Hepatocyte (in vitro differentiated cells): ENCODE data around the gene ASPHD2. TPM values are rescaled to one million over a fixed set of nuclear protein-coding genes. Genes with fewer than 3 reads are reported as not detected.
"Not testable (repeated sequence)": the region's sequence is repeated elsewhere in the genome, so short reads cannot be mapped to it uniquely, and the experiment has no call there.

Experiments used
- DNase-seq: peaks from one replicate; pipeline ENCODE4 v3.0.0-alpha.2; 2016; ENCODE audit warnings: low spot score
- H2AFZ ChIP-seq: fragments of 200-600 bp; sonication (generic); 2 replicates; pipeline ENCODE4 v1.6.0; 2016; ENCODE audit warnings: antibody characterized with exemption, mild to moderate bottlenecking
- H3K27ac ChIP-seq: fragments of 200-600 bp; sonication (generic); 2 replicates; pipeline ENCODE4 v1.5.1; 2016; ENCODE audit warnings: mild to moderate bottlenecking
- H3K27me3 ChIP-seq: fragments of 200-600 bp; sonication (generic); 2 replicates; pipeline ENCODE4 v1.6.1; 2016
- H3K36me3 ChIP-seq: fragments of 200-600 bp; sonication (generic); replicated peaks from 2 replicates; pipeline ENCODE4 v1.5.1; 2016; ENCODE audit warnings: low read depth; ENCODE audit not compliant: insufficient read depth
- H3K4me1 ChIP-seq: fragments of 200-600 bp; sonication (generic); 2 replicates; pipeline ENCODE4 v1.5.1; 2016; ENCODE audit warnings: mild to moderate bottlenecking, moderate library complexity; ENCODE audit not compliant: insufficient read depth
- H3K4me2 ChIP-seq: fragments of 200-600 bp; sonication (generic); 2 replicates; pipeline ENCODE4 v1.6.0; 2016
- H3K4me3 ChIP-seq: fragments of 200-600 bp; sonication (generic); 2 replicates; pipeline ENCODE4 v1.5.1; 2016; ENCODE audit warnings: mild to moderate bottlenecking
- H3K79me2 ChIP-seq: fragments of 200-600 bp; sonication (generic); 2 replicates; pipeline ENCODE4 v1.6.0; 2017; ENCODE audit warnings: mild to moderate bottlenecking
- H3K9me2 ChIP-seq: fragments of 200-600 bp; sonication (generic); replicated peaks from 2 replicates; pipeline ENCODE4 v1.6.0; 2017; ENCODE audit warnings: mild to moderate bottlenecking; ENCODE audit not compliant: insufficient read depth
- H3K9me3 ChIP-seq: fragments of 200-600 bp; sonication (generic); 2 replicates; pipeline ENCODE4 v1.5.1; 2016; ENCODE audit warnings: low read depth, mild to moderate bottlenecking
- H4K20me1 ChIP-seq: fragments of 200-600 bp; sonication (generic); 2 replicates; pipeline ENCODE4 v1.6.0; 2016; ENCODE audit warnings: mild to moderate bottlenecking; ENCODE audit not compliant: insufficient read depth, poor library complexity, severe bottlenecking
- CTCF ChIP-seq: fragments of 200-600 bp; sonication (generic); IDR thresholded peaks from 2 replicates; pipeline ENCODE4 v1.5.1; 2016; ENCODE audit warnings: antibody characterized with exemption, mild to moderate bottlenecking; ENCODE audit not compliant: poor library complexity
- EZH2 ChIP-seq: fragments of 200-600 bp; sonication (generic); IDR thresholded peaks from 2 replicates; pipeline ENCODE4 v1.6.1; 2016; ENCODE audit warnings: antibody characterized with exemption, mild to moderate bottlenecking, borderline replicate concordance
- EZH2phosphoT487 ChIP-seq: fragments of 200-600 bp; sonication (generic); IDR thresholded peaks from one replicate; pipeline ENCODE4 v1.6.1; 2018; ENCODE audit warnings: antibody characterized with exemption, mild to moderate bottlenecking, low read depth, moderate library complexity; ENCODE audit not compliant: unreplicated experiment, severe bottlenecking
- WGBS: methylation state at CpG from one replicate; pipeline ENCODE4 v1.1.6; 2016; ENCODE audit warnings: low lambda C conversion rate; ENCODE audit errors: missing lambda C conversion rate; 5-methylcytosine and 5-hydroxymethylcytosine counted together
- polyA plus RNA-seq: library from polyadenylated mRNA; unstranded; fragments of >200 nt; fragmentation: Nextera tagmentation; extraction: Ambion mirVana; gene quantifications from 2 replicates; pipeline ENCODE4 v1.2.1, GENCODE V29; 2016
- total RNA-seq: library from RNA; depleted of rRNA; stranded (reverse); fragments of >200 nt; gene quantifications from 2 replicates; pipeline ENCODE4 v1.2.3, GENCODE V29; 2014

Gene ASPHD2
- total and polyA plus RNA-seq, 2 experiments from 2014 or later = 1.2 to 2.6 TPM

GRCh38 chr22:26437694-26438392 is 8.8 kb downstream of the ASPHD2 start:
- no peaks in the 10 kb centered on the region for H3K9me2 ChIP-seq
- H3K4me1 ChIP-seq = no peaks in the 10 kb centered on the region
- H3K36me3 ChIP-seq = no peaks in the 10 kb centered on the region
- H3K9me3 ChIP-seq = no peaks in the 10 kb centered on the region
- no peak overlapping the region for H3K4me3 ChIP-seq
- TF ChIP-seq CTCF (no peak), EZH2phosphoT487 (no peak), EZH2 (no peak)
- no peak overlapping the region for H3K4me2 ChIP-seq
- H2AFZ ChIP-seq = no peak overlapping the region
- no peak for DNase-seq
- 91% methylated on average over 14 of the region's 14 CpGs for WGBS
- H3K27ac ChIP-seq = no peak overlapping the region
- H3K27me3 ChIP-seq = no peaks in the 10 kb centered on the region
- H4K20me1 ChIP-seq = no peaks in the 10 kb centered on the region
- H3K79me2 ChIP-seq = no peaks in the 10 kb centered on the region

GRCh38 chr22:26438776-26439175 is 9.7 kb downstream of the ASPHD2 start:
- H3K27ac ChIP-seq, H3K36me3 ChIP-seq: not testable (repeated sequence)
- WGBS = 92% methylated on average over 3 of the region's 3 CpGs

GRCh38 chr22:26439559-26439958 is 10.5 kb downstream of the ASPHD2 start:
- Histone ChIP-seq H3K4me3 (no peak overlapping the region), H2AFZ (no peak overlapping the region), H3K27me3 (no peaks in the 10 kb centered on the region), H3K4me1 (no peaks in the 10 kb centered on the region), H3K27ac (no peak overlapping the region), H3K9me2 (no peaks in the 10 kb centered on the region), H3K4me2 (no peak overlapping the region), H3K9me3 (no peaks in the 10 kb centered on the region), H4K20me1 (no peaks in the 10 kb centered on the region), H3K79me2 (no peaks in the 10 kb centered on the region), H3K36me3 (no peaks in the 10 kb centered on the region)
- no peak for DNase-seq
- no peak for TF ChIP-seq CTCF
- TF ChIP-seq EZH2phosphoT487 = no peak
- no peak for TF ChIP-seq EZH2
- 96% methylated on average over 3 of the region's 3 CpGs for WGBS

More at GRCh38 chr22:26438776-26439175, 9.7 kb downstream of the ASPHD2 start:
- H3K4me3 ChIP-seq, H3K4me1 ChIP-seq, H2AFZ ChIP-seq, H3K9me2 ChIP-seq, H3K9me3 ChIP-seq, H3K27me3 ChIP-seq, DNase-seq, H3K4me2 ChIP-seq, H3K79me2 ChIP-seq, H4K20me1 ChIP-seq: not testable (repeated sequence)

- Histone ChIP-seq H3K27me3 (no peaks in the 10 kb centered on the region), H3K27ac (no peak overlapping the region), H3K9me2 (no peaks in the 10 kb centered on the region), H3K36me3 (no peaks in the 10 kb centered on the region), H3K4me1 (no peaks in the 10 kb centered on the region), H2AFZ (no peak overlapping the region), H3K4me3 (no peak overlapping the region), H4K20me1 (no peaks in the 10 kb centered on the region), H3K9me3 (no peaks in the 10 kb centered on the region), H3K4me2 (no peak overlapping the region), H3K79me2 (no peaks in the 10 kb centered on the region)
- 83% methylated on average over 4 of the region's 4 CpGs for WGBS
- no peak for TF ChIP-seq EZH2phosphoT487
- TF ChIP-seq EZH2 = no peak
- no peak for TF ChIP-seq CTCF
- no peak for DNase-seq
Measured at GRCh38 chr22:26442086-26442756, 13.2 kb downstream of the ASPHD2 start.
